ENCODE measurements around the gene CDK7.

- TF ChIP-seq POLR2A (IDR thresholded peaks at IDR 0.05), result no peak
- TF ChIP-seq CTCF (IDR thresholded peaks at IDR 0.05), result no peak
These were observed 28.0 kb upstream of the CDK7 start for GRCh38 chr5:69206528-69207190.

All from adrenal gland (tissue), 5 donors.